Transverse colon (tissue), 4 donors: ENCODE measurements around the gene CELA2B.

ENCODE experiments used
- EP300 ChIP-seq: sonication (generic); formaldehyde crosslinking; IDR thresholded peaks from one replicate; pipeline ENCODE4 v1.6.1; 2017; ENCODE audit warnings: antibody characterized with exemption, low read depth
- POLR2AphosphoS5 ChIP-seq, 3 donors: sonication (generic); formaldehyde crosslinking; IDR thresholded peaks; one replicate each; pipeline ENCODE4 v1.6.1; 2016; ENCODE audit warnings: antibody characterized with exemption in 3 of 3
- TF ChIP-seq, protein P1 (sequence below), 5 experiments: fragments of 200-600 bp in 3 of 5; fragments of 450-650 bp in 2 of 5; sonication (generic) in 3 of 5; IDR thresholded peaks; 1 replicate in 2 of 5; 2 replicates in 3 of 5; pipeline ENCODE4 v1.5.1; 2016 to 2017; ENCODE audit warnings: antibody characterized with exemption in 5 of 5, inconsistent platforms in 3 of 5, mild to moderate bottlenecking in 2 of 5, moderate library complexity in 1 of 5

DNA sequence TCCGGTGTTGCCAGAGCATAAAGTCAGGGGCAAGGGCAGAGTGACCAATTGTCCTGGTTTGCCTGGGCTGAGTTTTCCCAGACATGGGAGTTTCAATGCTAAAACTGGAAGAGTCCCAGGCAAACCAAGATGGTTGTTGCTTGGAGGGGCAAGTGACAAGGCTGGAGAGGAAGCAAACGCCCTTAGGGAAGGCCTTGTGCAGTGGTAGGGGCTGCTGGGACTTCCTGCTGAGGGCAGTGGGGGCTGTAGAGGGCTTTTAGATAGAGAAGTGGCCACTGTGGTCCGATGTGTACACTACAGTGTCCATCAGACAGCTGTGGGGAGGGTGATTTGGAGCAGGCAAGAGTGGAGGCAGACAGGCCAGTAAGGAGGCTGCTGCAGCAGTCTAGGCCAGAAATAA is 26.3 kb upstream of the CELA2B start:
- TF ChIP-seq, protein P1, sequence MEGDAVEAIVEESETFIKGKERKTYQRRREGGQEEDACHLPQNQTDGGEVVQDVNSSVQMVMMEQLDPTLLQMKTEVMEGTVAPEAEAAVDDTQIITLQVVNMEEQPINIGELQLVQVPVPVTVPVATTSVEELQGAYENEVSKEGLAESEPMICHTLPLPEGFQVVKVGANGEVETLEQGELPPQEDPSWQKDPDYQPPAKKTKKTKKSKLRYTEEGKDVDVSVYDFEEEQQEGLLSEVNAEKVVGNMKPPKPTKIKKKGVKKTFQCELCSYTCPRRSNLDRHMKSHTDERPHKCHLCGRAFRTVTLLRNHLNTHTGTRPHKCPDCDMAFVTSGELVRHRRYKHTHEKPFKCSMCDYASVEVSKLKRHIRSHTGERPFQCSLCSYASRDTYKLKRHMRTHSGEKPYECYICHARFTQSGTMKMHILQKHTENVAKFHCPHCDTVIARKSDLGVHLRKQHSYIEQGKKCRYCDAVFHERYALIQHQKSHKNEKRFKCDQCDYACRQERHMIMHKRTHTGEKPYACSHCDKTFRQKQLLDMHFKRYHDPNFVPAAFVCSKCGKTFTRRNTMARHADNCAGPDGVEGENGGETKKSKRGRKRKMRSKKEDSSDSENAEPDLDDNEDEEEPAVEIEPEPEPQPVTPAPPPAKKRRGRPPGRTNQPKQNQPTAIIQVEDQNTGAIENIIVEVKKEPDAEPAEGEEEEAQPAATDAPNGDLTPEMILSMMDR (IDR thresholded peaks at IDR 0.05) = no peak
- TF ChIP-seq POLR2AphosphoS5 (IDR thresholded peaks at IDR 0.05) (no peak), EP300 (no peak)
